ENCODE measurements around the gene GPR87. TPM values are rescaled to one million over a fixed set of nuclear protein-coding genes. Genes with fewer than 3 reads are reported as not detected.

GPR87 gene
- polyA plus RNA-seq, 1 donor (not counting 4 experiments of a cell fraction or from before 2014, with no cell fraction given): 109 TPM

DNA sequence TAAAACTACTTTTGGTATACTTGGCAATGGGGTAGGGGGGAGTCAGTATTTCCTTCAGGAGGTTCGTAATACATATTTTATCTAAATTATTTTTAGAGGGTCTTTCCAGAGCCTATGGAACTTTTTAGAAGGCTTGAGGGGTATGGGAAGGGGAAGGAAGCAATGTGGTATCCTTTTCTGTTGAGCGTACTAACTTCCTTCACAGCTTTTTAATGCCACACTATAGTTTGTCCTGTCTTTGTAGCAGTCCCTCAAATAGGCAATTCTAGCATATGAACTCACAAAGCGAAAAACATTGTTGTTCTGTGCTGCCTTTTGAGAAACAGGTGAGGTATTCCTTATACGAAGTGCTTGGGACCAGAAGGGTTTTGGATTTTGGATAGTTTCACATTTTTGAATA, 35.0 kb upstream of the GPR87 start:
- no peaks in the 10 kb centered on the region for H3K9me3 ChIP-seq (ENCODE audit: control insufficient read depth, low read depth, low read length)
- no peaks in the 10 kb centered on the region for H3K27me3 ChIP-seq (ENCODE audit: control insufficient read depth, extremely low read depth, insufficient read depth, low read length)
- FAIRE-seq: no peak
- no peaks in the 10 kb centered on the region for H4K20me1 ChIP-seq (ENCODE audit: control insufficient read depth, extremely low read depth, insufficient read depth, low read length)
- no peak overlapping the region for H3K4me2 ChIP-seq (ENCODE audit: control insufficient read depth, extremely low read depth, insufficient read depth, low read depth, low read length)
- H3K36me3 ChIP-seq (ENCODE audit: control insufficient read depth in 2 of 2, extremely low read depth in 1 of 2, insufficient read depth in 2 of 2, low read length in 2 of 2): no peaks in the 10 kb centered on the region
- no peaks in the 10 kb centered on the region for H3K79me2 ChIP-seq (ENCODE audit: control insufficient read depth, insufficient read depth, low read length)
- H3K4me1 ChIP-seq (ENCODE audit: control insufficient read depth, extremely low read depth, insufficient read depth, low read length): no peaks in the 10 kb centered on the region
- no peaks in the 10 kb centered on the region for H3K9me1 ChIP-seq (ENCODE audit: control insufficient read depth, extremely low read depth, insufficient read depth, low read length)
- H2AFZ ChIP-seq (ENCODE audit: control insufficient read depth, low read length): no peak overlapping the region
- no peak overlapping the region for H3K4me3 ChIP-seq (ENCODE audit: control insufficient read depth in 2 of 3, extremely low read depth in 1 of 3, insufficient read depth in 2 of 3, low read depth in 1 of 3, low read length in 3 of 3)
- no peak overlapping the region for H3K9ac ChIP-seq (ENCODE audit: control insufficient read depth, extremely low read depth, insufficient read depth, low read length)
- dilution Hi-C loops (cut with MboI; ENCODE audit: extremely low pct_ligation_motif_present, low sequenced_read_pairs): no loop called here
- no peak overlapping the region for H3K27ac ChIP-seq (ENCODE audit: control insufficient read depth, insufficient read depth, low read length)
- no peak for TF ChIP-seq EZH2 (IDR thresholded peaks at IDR 0.05; ENCODE audit: low read length)
- TF ChIP-seq, protein P1, sequence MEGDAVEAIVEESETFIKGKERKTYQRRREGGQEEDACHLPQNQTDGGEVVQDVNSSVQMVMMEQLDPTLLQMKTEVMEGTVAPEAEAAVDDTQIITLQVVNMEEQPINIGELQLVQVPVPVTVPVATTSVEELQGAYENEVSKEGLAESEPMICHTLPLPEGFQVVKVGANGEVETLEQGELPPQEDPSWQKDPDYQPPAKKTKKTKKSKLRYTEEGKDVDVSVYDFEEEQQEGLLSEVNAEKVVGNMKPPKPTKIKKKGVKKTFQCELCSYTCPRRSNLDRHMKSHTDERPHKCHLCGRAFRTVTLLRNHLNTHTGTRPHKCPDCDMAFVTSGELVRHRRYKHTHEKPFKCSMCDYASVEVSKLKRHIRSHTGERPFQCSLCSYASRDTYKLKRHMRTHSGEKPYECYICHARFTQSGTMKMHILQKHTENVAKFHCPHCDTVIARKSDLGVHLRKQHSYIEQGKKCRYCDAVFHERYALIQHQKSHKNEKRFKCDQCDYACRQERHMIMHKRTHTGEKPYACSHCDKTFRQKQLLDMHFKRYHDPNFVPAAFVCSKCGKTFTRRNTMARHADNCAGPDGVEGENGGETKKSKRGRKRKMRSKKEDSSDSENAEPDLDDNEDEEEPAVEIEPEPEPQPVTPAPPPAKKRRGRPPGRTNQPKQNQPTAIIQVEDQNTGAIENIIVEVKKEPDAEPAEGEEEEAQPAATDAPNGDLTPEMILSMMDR (optimal IDR thresholded peaks at IDR 0.05 in 1 of 3, IDR thresholded peaks at IDR 0.05 in 1 of 3, conservative IDR thresholded peaks at IDR 0.05 in 1 of 3; ENCODE audit: extremely low read depth in 1 of 3, insufficient read depth in 2 of 3, low read length in 3 of 3): no peak
- DNase-seq (ENCODE audit: low read depth, low spot score): no peak

DNA sequence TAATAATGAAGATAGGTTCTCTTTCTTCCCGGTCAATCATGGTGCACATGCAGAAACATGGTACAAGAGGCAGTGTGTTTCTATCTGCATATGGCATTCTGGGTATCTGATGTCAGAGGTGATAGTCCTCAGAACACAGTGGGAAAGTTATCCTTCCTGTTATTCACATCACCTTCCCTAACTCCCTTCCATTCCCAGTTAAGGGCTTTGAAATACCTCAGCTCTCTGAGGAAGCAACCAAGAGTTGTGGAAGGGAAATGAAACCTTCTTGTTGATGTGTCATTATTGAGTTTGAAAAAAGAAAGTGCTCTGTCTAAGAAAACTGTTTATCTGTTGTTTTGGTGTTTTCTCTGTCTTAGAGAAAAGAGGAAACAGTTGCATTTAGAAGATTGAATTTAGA, 34.6 kb upstream of the GPR87 start:
- H2AFZ ChIP-seq (ENCODE audit: control insufficient read depth, low read length): no peak overlapping the region
- H3K9me3 ChIP-seq (ENCODE audit: control insufficient read depth, low read depth, low read length): no peaks in the 10 kb centered on the region
- H3K9ac ChIP-seq (ENCODE audit: control insufficient read depth, extremely low read depth, insufficient read depth, low read length): no peak overlapping the region
- H3K4me1 ChIP-seq (ENCODE audit: control insufficient read depth, extremely low read depth, insufficient read depth, low read length): no peaks in the 10 kb centered on the region
- no peaks in the 10 kb centered on the region for H3K36me3 ChIP-seq (ENCODE audit: control insufficient read depth in 2 of 2, extremely low read depth in 1 of 2, insufficient read depth in 2 of 2, low read length in 2 of 2)
- no peak for TF ChIP-seq EZH2 (IDR thresholded peaks at IDR 0.05; ENCODE audit: low read length)
- TF ChIP-seq, protein P1 (optimal IDR thresholded peaks at IDR 0.05 in 1 of 3, IDR thresholded peaks at IDR 0.05 in 1 of 3, conservative IDR thresholded peaks at IDR 0.05 in 1 of 3; ENCODE audit: extremely low read depth in 1 of 3, insufficient read depth in 2 of 3, low read length in 3 of 3): no peak
- H3K9me1 ChIP-seq (ENCODE audit: control insufficient read depth, extremely low read depth, insufficient read depth, low read length): no peaks in the 10 kb centered on the region
- no peak for FAIRE-seq
- DNase-seq (ENCODE audit: low read depth, low spot score): no peak
- dilution Hi-C loops (cut with MboI; ENCODE audit: extremely low pct_ligation_motif_present, low sequenced_read_pairs): no loop called here
- no peak overlapping the region for H3K4me3 ChIP-seq (ENCODE audit: control insufficient read depth in 2 of 3, extremely low read depth in 1 of 3, insufficient read depth in 2 of 3, low read depth in 1 of 3, low read length in 3 of 3)
- no peaks in the 10 kb centered on the region for H3K79me2 ChIP-seq (ENCODE audit: control insufficient read depth, insufficient read depth, low read length)
- H3K4me2 ChIP-seq (ENCODE audit: control insufficient read depth, extremely low read depth, insufficient read depth, low read depth, low read length): no peak overlapping the region
- no peaks in the 10 kb centered on the region for H3K27me3 ChIP-seq (ENCODE audit: control insufficient read depth, extremely low read depth, insufficient read depth, low read length)
- no peaks in the 10 kb centered on the region for H4K20me1 ChIP-seq (ENCODE audit: control insufficient read depth, extremely low read depth, insufficient read depth, low read length)
- no peak overlapping the region for H3K27ac ChIP-seq (ENCODE audit: control insufficient read depth, insufficient read depth, low read length)

Measured in keratinocyte (primary cell).